Mesothelial cell of epicardium (in vitro differentiated cells): ENCODE measurements around the gene NPIPA8. TPM values are rescaled to one million over a fixed set of nuclear protein-coding genes. Genes with fewer than 3 reads are reported as not detected.
"Not testable (repeated sequence)": the region's sequence is repeated elsewhere in the genome, so short reads cannot be mapped to it uniquely, and the experiment has no call there.

Experiments
- DNase-seq, 2 experiments: peaks; one replicate each; pipeline ENCODE4 v3.0.0; 2021; ENCODE audit warnings: low spot score in 2 of 2; ENCODE audit not compliant: unreplicated experiment in 2 of 2
- H3K27ac Mint-ChIP-seq: 2 replicates; pipeline ENCODE4 v1.8.0; 2021; ENCODE audit warnings: mixed read lengths
- H3K27me3 Mint-ChIP-seq: 2 replicates; pipeline ENCODE4 v1.8.0; 2021; ENCODE audit warnings: low read depth, mixed read lengths
- H3K36me3 Mint-ChIP-seq: 2 replicates; pipeline ENCODE4 v1.8.0; 2021; ENCODE audit warnings: mixed read lengths
- H3K4me1 Mint-ChIP-seq: 2 replicates; pipeline ENCODE4 v1.8.0; 2021; ENCODE audit warnings: mixed read lengths
- H3K4me3 Mint-ChIP-seq: 2 replicates; pipeline ENCODE4 v1.8.0; 2021; ENCODE audit warnings: mild to moderate bottlenecking, moderate library complexity, mixed read lengths
- H3K9me3 Mint-ChIP-seq: 2 replicates; pipeline ENCODE4 v1.8.0; 2021; ENCODE audit warnings: mixed read lengths
- microRNA-seq: library from miRNA; unstranded; fragments of <30 nt; microRNA quantifications from one replicate; pipeline ENCODE4 v1.2.0, GENCODE V29; 2021; ENCODE audit warnings: inconsistent platforms, mixed read lengths
- total RNA-seq: library from RNA; stranded (reverse); gene quantifications from 3 replicates; pipeline ENCODE4 v1.2.1, GENCODE V29; 2021

The NPIPA8 gene
- total RNA-seq, 1 donor from 2014 or later, result 0.60 TPM

DNA sequence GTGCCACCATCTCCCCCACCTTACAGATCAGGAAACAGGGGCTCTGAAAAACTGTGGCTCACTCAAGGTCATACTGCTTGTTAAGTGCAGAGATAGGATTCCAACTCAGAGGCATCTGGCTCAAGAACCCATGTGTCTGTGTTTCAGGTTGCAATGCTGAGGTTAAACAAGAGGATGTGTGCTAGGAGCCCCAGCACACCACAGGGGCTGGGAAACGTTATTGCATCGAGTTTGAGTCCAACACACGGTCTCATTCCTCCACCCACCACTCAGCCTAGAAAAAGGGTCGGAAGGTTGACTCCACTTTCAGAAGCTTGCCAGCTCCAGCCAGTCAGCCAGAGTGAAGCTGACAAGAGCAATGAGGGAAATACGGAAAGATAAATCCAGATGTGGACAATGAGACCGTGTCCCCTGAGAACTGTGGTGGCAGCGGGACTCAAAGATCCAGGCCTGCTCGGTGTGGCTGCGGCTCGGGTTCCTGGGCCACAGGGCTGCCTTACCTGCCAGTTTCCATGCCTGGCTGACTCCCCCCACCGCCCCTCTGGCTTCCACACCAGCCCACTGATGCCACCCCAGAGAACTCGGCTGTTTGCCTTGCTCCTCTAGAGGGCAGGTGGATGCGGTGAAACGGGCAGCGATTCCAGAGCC lies 33.4 kb downstream of the NPIPA8 start:
- not testable (repeated sequence) for H3K27ac Mint-ChIP-seq, H3K4me3 Mint-ChIP-seq, H3K9me3 Mint-ChIP-seq, H3K27me3 Mint-ChIP-seq, DNase-seq, H3K4me1 Mint-ChIP-seq, H3K36me3 Mint-ChIP-seq

DNA sequence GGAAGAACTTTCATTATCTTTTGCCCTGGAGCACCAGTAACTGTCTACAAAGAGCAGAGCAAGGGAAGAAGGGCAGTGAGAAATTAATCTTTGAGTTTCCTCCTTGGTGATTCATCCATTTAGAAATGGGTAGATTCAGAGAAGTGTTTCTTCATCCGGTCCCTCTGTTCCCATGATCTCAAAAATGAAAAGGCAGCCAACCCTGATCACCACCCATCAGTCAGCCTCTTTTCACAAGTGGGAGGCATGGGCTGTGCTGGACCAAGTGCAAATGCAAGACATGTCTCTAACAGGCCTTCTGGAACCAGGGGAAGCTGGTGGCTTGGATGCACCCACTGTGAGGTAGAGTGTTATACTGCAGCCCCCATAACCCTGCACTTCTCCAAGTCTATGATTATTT lies 38.8 kb downstream of the NPIPA8 start:
- DNase-seq, H3K36me3 Mint-ChIP-seq, H3K27ac Mint-ChIP-seq, H3K9me3 Mint-ChIP-seq, H3K4me3 Mint-ChIP-seq, H3K4me1 Mint-ChIP-seq, H3K27me3 Mint-ChIP-seq: not testable (repeated sequence)

DNA sequence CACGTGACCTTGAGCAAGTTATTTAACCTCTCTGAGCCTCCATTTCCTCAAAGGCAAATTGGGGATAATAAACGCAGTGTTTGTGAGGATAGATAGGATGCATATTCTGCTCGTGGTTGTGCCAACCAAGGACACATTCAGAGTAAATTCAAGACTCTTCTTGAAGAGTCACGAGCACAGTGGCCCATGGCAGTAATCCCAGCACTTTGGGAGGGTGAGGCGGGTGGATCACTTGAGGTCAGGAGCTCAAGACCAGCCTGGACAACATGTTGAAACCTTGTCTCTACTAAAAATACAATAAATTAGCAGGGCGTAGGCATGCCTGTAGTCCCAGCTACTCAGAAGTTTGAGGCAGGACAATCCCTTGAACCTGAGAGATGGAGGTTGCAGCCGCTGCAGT lies 39.6 kb downstream of the NPIPA8 start:
- H3K4me3 Mint-ChIP-seq, H3K27ac Mint-ChIP-seq, H3K4me1 Mint-ChIP-seq, H3K27me3 Mint-ChIP-seq, DNase-seq, H3K9me3 Mint-ChIP-seq, H3K36me3 Mint-ChIP-seq: not testable (repeated sequence)

DNA sequence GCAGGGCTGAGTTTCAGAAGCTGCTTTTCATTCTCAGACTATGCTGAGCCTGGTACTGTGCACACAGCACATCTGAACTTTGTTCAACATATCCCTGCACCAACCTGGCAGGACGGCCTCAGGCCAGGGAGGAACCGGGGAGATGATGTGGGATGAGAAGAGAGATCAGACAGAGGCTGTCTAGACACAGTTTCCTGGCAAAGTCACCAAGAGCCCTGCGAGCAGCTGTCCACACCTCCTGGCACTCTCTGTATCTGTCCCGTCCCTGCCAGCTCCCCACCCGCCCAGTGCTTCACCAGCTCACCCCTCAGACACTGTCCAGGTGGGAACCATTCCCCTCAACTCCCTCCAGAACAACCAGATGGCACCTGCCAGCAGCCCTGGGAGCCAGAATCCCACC lies 42.2 kb downstream of the NPIPA8 start:
- H3K27me3 Mint-ChIP-seq, H3K27ac Mint-ChIP-seq, H3K4me1 Mint-ChIP-seq, H3K9me3 Mint-ChIP-seq, H3K36me3 Mint-ChIP-seq, DNase-seq, H3K4me3 Mint-ChIP-seq: not testable (repeated sequence)

DNA sequence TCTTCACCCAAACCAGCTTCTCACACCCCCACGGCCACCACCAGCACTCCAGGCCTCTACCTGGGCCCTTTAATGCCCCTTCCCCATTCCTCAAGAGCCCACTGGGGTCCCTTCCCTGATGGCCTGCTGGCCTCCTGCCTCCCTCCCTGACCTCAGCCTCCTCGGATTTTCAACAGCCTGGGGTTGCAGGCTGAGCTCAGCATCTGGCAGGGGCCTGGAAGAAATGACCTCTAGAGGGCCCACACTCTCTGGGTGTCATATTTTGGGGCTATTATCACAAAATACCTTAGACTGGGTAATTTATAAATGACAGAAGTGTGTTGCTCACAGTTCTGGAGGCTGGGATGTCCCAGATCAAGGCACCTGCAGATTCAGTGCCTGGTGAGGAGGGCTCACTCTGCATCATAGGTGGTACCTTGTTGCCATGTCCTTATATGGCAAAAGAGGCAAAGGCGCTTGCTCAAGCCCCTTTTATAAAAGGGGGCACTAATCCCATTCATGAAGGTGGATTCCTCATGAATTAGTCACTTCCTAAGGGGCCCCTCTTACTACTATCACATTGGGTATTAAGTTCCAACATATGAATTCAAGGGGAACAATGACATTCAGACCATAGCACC lies 43.1 kb downstream of the NPIPA8 start:
- not testable (repeated sequence) for H3K4me1 Mint-ChIP-seq, H3K4me3 Mint-ChIP-seq, H3K36me3 Mint-ChIP-seq, DNase-seq, H3K27ac Mint-ChIP-seq, H3K9me3 Mint-ChIP-seq, H3K27me3 Mint-ChIP-seq

DNA sequence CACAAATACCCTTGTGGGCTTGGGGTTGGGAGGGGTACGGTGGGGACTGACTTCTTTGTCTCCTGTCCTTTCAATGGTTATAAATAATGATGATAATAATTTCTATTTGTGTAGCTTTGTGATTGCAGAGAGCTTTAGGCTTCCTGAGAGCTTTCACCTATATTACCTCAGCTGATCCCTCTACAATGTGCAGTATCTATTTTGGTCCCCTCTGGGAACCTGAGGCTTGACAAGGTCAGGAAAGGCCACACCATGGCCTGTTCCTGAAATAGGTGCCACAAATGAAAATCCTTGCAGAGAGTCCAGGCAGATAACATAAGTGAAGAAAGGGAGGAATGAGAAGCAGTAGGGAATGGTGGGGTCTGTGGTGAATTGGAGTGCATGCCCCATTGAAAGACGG lies 45.6 kb downstream of the NPIPA8 start:
- not testable (repeated sequence) for H3K27ac Mint-ChIP-seq, H3K9me3 Mint-ChIP-seq, H3K36me3 Mint-ChIP-seq, H3K4me1 Mint-ChIP-seq, DNase-seq, H3K27me3 Mint-ChIP-seq, H3K4me3 Mint-ChIP-seq

DNA sequence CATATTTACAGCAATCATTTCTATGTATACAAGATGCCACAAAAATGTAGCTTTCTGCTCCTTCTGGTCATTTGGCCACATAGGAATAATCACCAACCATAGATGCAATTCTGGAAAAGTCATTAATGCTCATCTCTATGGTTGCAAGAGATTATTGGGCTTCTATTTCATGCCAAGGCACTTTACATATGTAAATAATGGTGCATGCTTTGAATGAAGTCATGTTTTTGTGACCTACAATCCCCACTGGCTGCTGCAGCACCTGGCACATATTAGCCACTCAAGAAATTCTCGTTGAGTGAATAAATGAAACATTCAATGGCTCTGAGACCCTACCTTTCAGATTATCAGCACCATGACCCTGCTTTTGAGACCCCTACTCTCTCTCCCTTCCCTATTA lies 50.2 kb downstream of the NPIPA8 start:
- H3K27ac Mint-ChIP-seq, H3K27me3 Mint-ChIP-seq, H3K36me3 Mint-ChIP-seq, H3K9me3 Mint-ChIP-seq, H3K4me1 Mint-ChIP-seq, DNase-seq, H3K4me3 Mint-ChIP-seq: not testable (repeated sequence)

DNA sequence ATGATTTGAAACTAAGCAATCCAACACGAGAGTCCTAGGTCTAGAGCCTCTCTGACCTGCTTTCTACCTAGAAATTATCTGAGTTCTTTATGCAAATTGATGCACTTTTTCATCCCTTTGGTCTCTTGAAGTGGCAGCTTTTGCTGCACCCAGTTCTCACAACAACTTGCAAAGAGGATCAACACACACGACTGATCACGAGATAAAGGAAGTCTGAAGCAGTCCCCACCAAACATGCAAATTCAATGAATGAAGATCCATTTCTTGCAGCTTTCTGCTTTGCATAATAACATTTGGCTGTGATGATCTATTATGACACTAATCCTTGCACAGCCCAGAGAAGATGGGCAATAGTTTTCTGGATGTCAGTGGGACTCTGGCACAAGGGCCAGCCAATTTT lies 56.2 kb downstream of the NPIPA8 start:
- not testable (repeated sequence) for DNase-seq, H3K4me1 Mint-ChIP-seq, H3K27me3 Mint-ChIP-seq, H3K9me3 Mint-ChIP-seq, H3K4me3 Mint-ChIP-seq, H3K36me3 Mint-ChIP-seq, H3K27ac Mint-ChIP-seq

DNA sequence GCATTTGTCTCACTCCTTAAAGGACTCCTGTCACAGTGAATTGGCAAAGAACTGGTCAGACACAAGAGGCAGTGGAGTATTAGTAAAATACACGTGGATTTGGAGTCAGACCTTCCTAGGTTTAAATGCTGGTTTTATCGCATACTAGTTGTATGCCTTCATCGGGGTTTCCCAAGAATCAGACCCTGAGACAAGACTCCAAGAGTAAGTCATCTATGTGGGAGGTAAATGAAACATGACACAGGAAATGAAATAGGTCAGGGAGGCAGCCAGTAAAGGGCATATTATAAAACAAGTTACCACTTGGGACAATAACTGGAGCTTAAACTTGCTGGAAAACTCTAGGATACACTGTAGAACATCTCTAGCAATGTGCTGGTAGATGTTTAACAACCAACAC lies 59.8 kb downstream of the NPIPA8 start:
- not testable (repeated sequence) for DNase-seq, H3K4me3 Mint-ChIP-seq, H3K27ac Mint-ChIP-seq, H3K4me1 Mint-ChIP-seq, H3K36me3 Mint-ChIP-seq, H3K27me3 Mint-ChIP-seq, H3K9me3 Mint-ChIP-seq

DNA sequence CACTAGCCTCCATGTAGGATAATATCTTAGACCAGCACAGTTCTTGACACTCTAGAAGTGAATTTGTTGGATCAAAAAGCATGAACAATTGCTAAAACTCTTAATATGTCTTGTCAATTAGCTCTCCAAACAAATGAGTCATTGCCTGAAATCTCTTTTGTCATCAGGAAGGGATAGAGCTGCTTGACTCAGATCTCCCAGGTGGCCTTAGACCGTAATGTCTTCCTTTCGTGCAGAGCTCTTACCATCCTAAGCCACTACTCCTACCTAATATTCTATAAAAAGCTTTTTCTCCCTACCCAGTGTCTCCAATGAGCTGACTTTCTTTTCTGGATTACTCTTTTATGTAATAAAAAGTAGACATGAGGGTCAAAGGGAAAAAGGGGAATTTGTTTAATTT lies 66.4 kb downstream of the NPIPA8 start:
- H3K27ac Mint-ChIP-seq, H3K4me1 Mint-ChIP-seq, DNase-seq, H3K4me3 Mint-ChIP-seq, H3K27me3 Mint-ChIP-seq, H3K36me3 Mint-ChIP-seq, H3K9me3 Mint-ChIP-seq: not testable (repeated sequence)

Small RNA genes lying within 50 kb of the gene (microRNA-seq; reads per million reads assigned to microRNA genes)
- not detected for gene MIR6511A4
- gene MIR6770-3, result not detected

Other genes with a start within 250 kb of the NPIPA8 start
- 73.8 to 80.3 TPM (median 74.4 TPM) in 3 replicates for gene NOMO2, start 225.4 kb upstream of the NPIPA8 start, total RNA-seq